ENCODE measurements around the gene NUP62. TPM values are rescaled to one million over a fixed set of nuclear protein-coding genes. Genes with fewer than 3 reads are reported as not detected.
"Not testable (repeated sequence)": the region's sequence is repeated elsewhere in the genome, so short reads cannot be mapped to it uniquely, and the experiment has no call there.

The NUP62 gene
- total and polyA plus RNA-seq, 4 donors = 16.2 to 45.9 (median 38.0) TPM

- TF ChIP-seq CTCF (IDR thresholded peaks at IDR 0.05; ENCODE audit: control extremely low read depth, extremely low read depth) = no peak
- H3K9ac ChIP-seq (ENCODE audit: insufficient read depth in 1 of 2, low read length in 2 of 2) = peak overlapping the region; percentile 8 to 75
- 80 to 84% methylated on average over 14 of the region's 14 CpGs for WGBS, 2 donors
- no peak for ATAC-seq (ENCODE audit: insufficient read depth, low FRiP score)
- no peaks in the 10 kb centered on the region for H3K27me3 ChIP-seq (ENCODE audit: control insufficient read depth in 3 of 3, insufficient read depth in 3 of 3, low read length in 2 of 3)
- peaks cover 3 to 30% (median 25%) of the 10 kb centered on the region in 4 donors for H3K36me3 ChIP-seq (ENCODE audit: control insufficient read depth in 4 of 4, insufficient read depth in 4 of 4, low read length in 4 of 4)
- no peak overlapping the region for H3K27ac ChIP-seq (ENCODE audit: low read depth in 1 of 2, low read length in 1 of 2)
- no peaks in the 10 kb centered on the region for H3K9me3 ChIP-seq (ENCODE audit: control insufficient read depth in 4 of 4, insufficient read depth in 3 of 4, low read length in 3 of 4)
- peaks cover 0 to 16% (median 11%) of the 10 kb centered on the region in 5 donors for H3K4me1 ChIP-seq (ENCODE audit: control insufficient read depth in 5 of 5, insufficient read depth in 5 of 5, low read length in 5 of 5)
- no peak for DNase-seq
- H3K4me3 ChIP-seq = no peak overlapping the region
Measured at GRCh38 chr19:49927526-49928264, 1.6 kb downstream of the NUP62 start.

- no peak overlapping the region for H3K9ac ChIP-seq (ENCODE audit: insufficient read depth in 1 of 2, low read length in 2 of 2)
- H3K4me1 ChIP-seq (ENCODE audit: control insufficient read depth in 5 of 5, insufficient read depth in 5 of 5, low read length in 5 of 5) = peaks cover 0 to 16% (median 11%) of the 10 kb centered on the region in 5 donors
- DNase-seq (no peak), ATAC-seq (ENCODE audit: insufficient read depth, low FRiP score) (no peak)
- H3K4me3 ChIP-seq = no peak overlapping the region
- TF ChIP-seq CTCF (IDR thresholded peaks at IDR 0.05; ENCODE audit: control extremely low read depth, extremely low read depth) = no peak
- 94% methylated on average over 10 of the region's 10 CpGs for WGBS, 2 donors
- no peaks in the 10 kb centered on the region for H3K9me3 ChIP-seq (ENCODE audit: control insufficient read depth in 4 of 4, insufficient read depth in 3 of 4, low read length in 3 of 4)
- peaks cover 4 to 38% (median 29%) of the 10 kb centered on the region in 4 donors for H3K36me3 ChIP-seq (ENCODE audit: control insufficient read depth in 4 of 4, insufficient read depth in 4 of 4, low read length in 4 of 4)
- H3K27ac ChIP-seq (ENCODE audit: low read depth in 1 of 2, low read length in 1 of 2) = no peak overlapping the region
- no peaks in the 10 kb centered on the region for H3K27me3 ChIP-seq (ENCODE audit: control insufficient read depth in 3 of 3, insufficient read depth in 3 of 3, low read length in 2 of 3)
Measured at GRCh38 chr19:49926515-49926914, 2.8 kb downstream of the NUP62 start.

GRCh38 chr19:49925486-49925885 lies 3.8 kb downstream of the NUP62 start:
- Histone ChIP-seq H3K9me3 (ENCODE audit: control insufficient read depth in 4 of 4, insufficient read depth in 3 of 4, low read length in 3 of 4) (no peaks in the 10 kb centered on the region), H3K4me3 (no peak overlapping the region), H3K27me3 (ENCODE audit: control insufficient read depth in 3 of 3, insufficient read depth in 3 of 3, low read length in 2 of 3) (no peaks in the 10 kb centered on the region), H3K4me1 (ENCODE audit: control insufficient read depth in 5 of 5, insufficient read depth in 5 of 5, low read length in 5 of 5) (peaks cover 0 to 16% (median 9%) of the 10 kb centered on the region in 5 donors), H3K27ac (ENCODE audit: low read depth in 1 of 2, low read length in 1 of 2) (no peak overlapping the region), H3K36me3 (ENCODE audit: control insufficient read depth in 4 of 4, insufficient read depth in 4 of 4, low read length in 4 of 4) (peaks cover 4 to 38% (median 28%) of the 10 kb centered on the region in 4 donors), H3K9ac (ENCODE audit: insufficient read depth in 1 of 2, low read length in 2 of 2) (peak overlapping the region in 1 of 2 donors; percentile 23)
- WGBS, 2 donors = 94 to 95% methylated on average over 5 of the region's 5 CpGs
- TF ChIP-seq CTCF (IDR thresholded peaks at IDR 0.05; ENCODE audit: control extremely low read depth, extremely low read depth) = no peak
- ATAC-seq (ENCODE audit: insufficient read depth, low FRiP score) = no peak
- no peak for DNase-seq

GRCh38 chr19:49924881-49925210 lies 4.5 kb downstream of the NUP62 start:
- not testable (repeated sequence) for ATAC-seq (ENCODE audit: insufficient read depth, low FRiP score); H3K9ac ChIP-seq (ENCODE audit: insufficient read depth in 1 of 2, low read length in 2 of 2)

More at GRCh38 chr19:49924881-49925210, 4.5 kb downstream of the NUP62 start:
- 96 to 98% methylated on average over 13 of the region's 13 CpGs for WGBS, 2 donors
- not testable (repeated sequence) for DNase-seq; H3K9me3 ChIP-seq (ENCODE audit: control insufficient read depth in 4 of 4, insufficient read depth in 3 of 4, low read length in 3 of 4); H3K27me3 ChIP-seq (ENCODE audit: control insufficient read depth in 3 of 3, insufficient read depth in 3 of 3, low read length in 2 of 3); H3K27ac ChIP-seq (ENCODE audit: low read depth in 1 of 2, low read length in 1 of 2); H3K4me3 ChIP-seq
- Histone ChIP-seq H3K36me3 (ENCODE audit: control insufficient read depth in 4 of 4, insufficient read depth in 4 of 4, low read length in 4 of 4) (peaks cover 4 to 38% (median 28%) of the 10 kb centered on the region in 4 donors), H3K4me1 (ENCODE audit: control insufficient read depth in 5 of 5, insufficient read depth in 5 of 5, low read length in 5 of 5) (peaks cover 0 to 16% (median 8%) of the 10 kb centered on the region in 5 donors)

All from lung (tissue), 12 donors.